Effector memory CD4-positive, alpha-beta T cell (primary cell): Measurements from ENCODE around the gene TEKT5.

ENCODE experiments used
- DNase-seq, 3 donors: peaks; one replicate each; pipeline ENCODE4 v3.0.0-alpha.2; 2020
- H3K27ac ChIP-seq: 2 replicates; pipeline ENCODE4 v1.7.0; 2013; ENCODE audit warnings: mild to moderate bottlenecking, low read length, moderate library complexity; ENCODE audit not compliant: insufficient read depth, poor library complexity, severe bottlenecking
- H3K27me3 ChIP-seq: replicated peaks from 2 replicates; pipeline ENCODE4 v1.7.0; 2013; ENCODE audit warnings: mild to moderate bottlenecking, low read length; ENCODE audit not compliant: insufficient read depth, control insufficient read depth, poor library complexity, severe bottlenecking
- H3K36me3 ChIP-seq: 2 replicates; pipeline ENCODE4 v1.7.0; 2013; ENCODE audit warnings: mild to moderate bottlenecking, low read length, moderate library complexity; ENCODE audit not compliant: control insufficient read depth, insufficient read depth
- H3K4me1 ChIP-seq: 2 replicates; pipeline ENCODE4 v1.7.0; 2013; ENCODE audit warnings: low read length, mild to moderate bottlenecking; ENCODE audit not compliant: control insufficient read depth, insufficient read depth, poor library complexity, severe bottlenecking
- H3K4me3 ChIP-seq: 2 replicates; pipeline ENCODE4 v1.7.0; 2013; ENCODE audit warnings: low read length, low read depth, mild to moderate bottlenecking; ENCODE audit not compliant: insufficient read depth, poor library complexity, severe bottlenecking
- H3K9me3 ChIP-seq: 2 replicates; pipeline ENCODE4 v1.7.0; 2013; ENCODE audit warnings: mild to moderate bottlenecking, low read length, moderate library complexity; ENCODE audit not compliant: control insufficient read depth

The TEKT5 gene

GRCh38 chr16:10613785-10614485, 80.8 kb downstream of the TEKT5 start:
- H3K9me3 ChIP-seq, result no peaks in the 10 kb centered on the region

GRCh38 chr16:10612649-10613179, 82.0 kb downstream of the TEKT5 start:
- no peaks in the 10 kb centered on the region for H3K4me1 ChIP-seq
- DNase-seq, result no peak
- no peaks in the 10 kb centered on the region for H3K36me3 ChIP-seq
- no peak overlapping the region for H3K27ac ChIP-seq
- H3K27me3 ChIP-seq, result no peaks in the 10 kb centered on the region
- no peaks in the 10 kb centered on the region for H3K9me3 ChIP-seq
- no peak overlapping the region for H3K4me3 ChIP-seq

More at GRCh38 chr16:10613785-10614485, 80.8 kb downstream of the TEKT5 start:
- H3K4me1 ChIP-seq, result no peaks in the 10 kb centered on the region
- H3K27me3 ChIP-seq, result no peaks in the 10 kb centered on the region
- H3K4me3 ChIP-seq, result no peak overlapping the region
- H3K36me3 ChIP-seq, result no peaks in the 10 kb centered on the region
- DNase-seq, result no peak
- no peak overlapping the region for H3K27ac ChIP-seq

- no peak overlapping the region for H3K27ac ChIP-seq
- no peaks in the 10 kb centered on the region for H3K4me1 ChIP-seq
- no peak overlapping the region for H3K4me3 ChIP-seq
- H3K36me3 ChIP-seq, result no peaks in the 10 kb centered on the region
- no peaks in the 10 kb centered on the region for H3K9me3 ChIP-seq
- no peaks in the 10 kb centered on the region for H3K27me3 ChIP-seq
- no peak for DNase-seq
These were observed 82.8 kb downstream of the TEKT5 start for GRCh38 chr16:10611825-10612342.

- H3K36me3 ChIP-seq, result no peaks in the 10 kb centered on the region
- no peak overlapping the region for H3K4me3 ChIP-seq
- peaks cover 5% of the 10 kb centered on the region for H3K27me3 ChIP-seq
- no peaks in the 10 kb centered on the region for H3K4me1 ChIP-seq
- no peak for DNase-seq
- no peak overlapping the region for H3K27ac ChIP-seq
- no peaks in the 10 kb centered on the region for H3K9me3 ChIP-seq
These were observed 84.1 kb downstream of the TEKT5 start for GRCh38 chr16:10610499-10611184.

- no peak for DNase-seq
- H3K4me3 ChIP-seq, result no peak overlapping the region
- no peaks in the 10 kb centered on the region for H3K9me3 ChIP-seq
- no peak overlapping the region for H3K27ac ChIP-seq
- peaks cover 5% of the 10 kb centered on the region for H3K27me3 ChIP-seq
- no peaks in the 10 kb centered on the region for H3K36me3 ChIP-seq
- no peaks in the 10 kb centered on the region for H3K4me1 ChIP-seq
These were observed 85.3 kb downstream of the TEKT5 start for GRCh38 chr16:10609402-10609774.

- Histone ChIP-seq H3K27me3 (peaks cover 5% of the 10 kb centered on the region), H3K4me1 (no peaks in the 10 kb centered on the region), H3K9me3 (no peaks in the 10 kb centered on the region), H3K4me3 (no peak overlapping the region), H3K36me3 (no peaks in the 10 kb centered on the region), H3K27ac (no peak overlapping the region)
- no peak for DNase-seq
These were observed 85.9 kb downstream of the TEKT5 start for GRCh38 chr16:10608687-10609401.

- H3K27me3 ChIP-seq, result peaks cover 5% of the 10 kb centered on the region
- H3K4me1 ChIP-seq, result no peaks in the 10 kb centered on the region
- no peak overlapping the region for H3K4me3 ChIP-seq
These were observed 87.6 kb downstream of the TEKT5 start for GRCh38 chr16:10607157-10607556.

GRCh38 chr16:10606607-10607006, 88.1 kb downstream of the TEKT5 start:
- H3K36me3 ChIP-seq, result no peaks in the 10 kb centered on the region
- H3K9me3 ChIP-seq, result no peaks in the 10 kb centered on the region
- no peak overlapping the region for H3K4me3 ChIP-seq
- no peak overlapping the region for H3K27ac ChIP-seq
- DNase-seq, result no peak
- H3K27me3 ChIP-seq, result peaks cover 5% of the 10 kb centered on the region
- H3K4me1 ChIP-seq, result no peaks in the 10 kb centered on the region

More at GRCh38 chr16:10607157-10607556, 87.6 kb downstream of the TEKT5 start:
- no peak for DNase-seq
- Histone ChIP-seq H3K27ac (no peak overlapping the region), H3K36me3 (no peaks in the 10 kb centered on the region), H3K9me3 (no peaks in the 10 kb centered on the region)

- DNase-seq, result no peak
- Histone ChIP-seq H3K27me3 (peaks cover 5% of the 10 kb centered on the region), H3K4me3 (no peak overlapping the region)
These were observed 89.1 kb downstream of the TEKT5 start for GRCh38 chr16:10605636-10606035.

More at GRCh38 chr16:10605636-10606035, 89.1 kb downstream of the TEKT5 start:
- Histone ChIP-seq H3K27ac (no peak overlapping the region), H3K36me3 (no peaks in the 10 kb centered on the region), H3K9me3 (no peaks in the 10 kb centered on the region), H3K4me1 (no peaks in the 10 kb centered on the region)
